GM21360 (cell line): ENCODE results near the gene KIAA0040.
"Not testable (repeated sequence)": the region's sequence is repeated elsewhere in the genome, so short reads cannot be mapped to it uniquely, and the experiment has no call there.

Source experiments
- ATAC-seq: cut with Tn5 transposase; IDR thresholded peaks from one replicate; pipeline ENCODE4 v1.9.1; 2021; ENCODE audit warnings: mild to moderate bottlenecking, moderate library complexity; ENCODE audit not compliant: unreplicated experiment

The KIAA0040 gene

GRCh38 chr1:175108331-175108820 is 84.2 kb downstream of the KIAA0040 start:
- ATAC-seq: not testable (repeated sequence)
